ENCODE measurements around the gene DISP3.

The DISP3 gene

GRCh38 chr1:11518016-11518701 is 39.2 kb downstream of the DISP3 start:
- no peak for DNase-seq

- no peak for DNase-seq
These were observed 40.1 kb downstream of the DISP3 start for GRCh38 chr1:11518791-11519628.

- DNase-seq = no peak
These were observed 40.7 kb downstream of the DISP3 start for GRCh38 chr1:11519629-11520031.

- no peak for DNase-seq
These were observed 41.7 kb downstream of the DISP3 start for GRCh38 chr1:11520531-11521233.

GRCh38 chr1:11521582-11522399 is 42.8 kb downstream of the DISP3 start:
- no peak for DNase-seq

GRCh38 chr1:11522400-11523235 is 43.7 kb downstream of the DISP3 start:
- no peak for DNase-seq

GRCh38 chr1:11523261-11523660 is 44.3 kb downstream of the DISP3 start:
- DNase-seq = no peak

GRCh38 chr1:11523746-11524464 is 45.0 kb downstream of the DISP3 start:
- no peak for DNase-seq

GRCh38 chr1:11524465-11525150 is 45.7 kb downstream of the DISP3 start:
- no peak for DNase-seq

- DNase-seq = no peak
These were observed 46.2 kb downstream of the DISP3 start for GRCh38 chr1:11525151-11525505.

GRCh38 chr1:11525516-11525915 is 46.6 kb downstream of the DISP3 start:
- no peak for DNase-seq

GRCh38 chr1:11526071-11526895 is 47.3 kb downstream of the DISP3 start:
- no peak for DNase-seq

- DNase-seq = no peak
These were observed 48.8 kb downstream of the DISP3 start for GRCh38 chr1:11527541-11528452.

GRCh38 chr1:11528611-11529261 is 49.8 kb downstream of the DISP3 start:
- DNase-seq = no peak

GRCh38 chr1:11529330-11529729 is 50.4 kb downstream of the DISP3 start:
- DNase-seq = no peak

- no peak for DNase-seq
These were observed 51.1 kb downstream of the DISP3 start for GRCh38 chr1:11529763-11530730.

Data from retina (tissue), 1 donor.